GM23248 (cell line): ENCODE data around the gene DEDD2.

Experiments used
- EZH2 ChIP-seq: fragments of 200-600 bp; sonication (generic); IDR thresholded peaks from 2 replicates; pipeline ENCODE4 v1.6.1; 2018; ENCODE audit warnings: antibody characterized with exemption, mild to moderate bottlenecking; ENCODE audit not compliant: insufficient read depth, poor library complexity, severe bottlenecking
- EZH2phosphoT487 ChIP-seq: fragments of 200-600 bp; sonication (generic); IDR thresholded peaks from 2 replicates; pipeline ENCODE4 v1.6.1; 2018; ENCODE audit warnings: antibody characterized with exemption, moderate library complexity, mild to moderate bottlenecking, low read depth; ENCODE audit not compliant: insufficient read depth

DNA sequence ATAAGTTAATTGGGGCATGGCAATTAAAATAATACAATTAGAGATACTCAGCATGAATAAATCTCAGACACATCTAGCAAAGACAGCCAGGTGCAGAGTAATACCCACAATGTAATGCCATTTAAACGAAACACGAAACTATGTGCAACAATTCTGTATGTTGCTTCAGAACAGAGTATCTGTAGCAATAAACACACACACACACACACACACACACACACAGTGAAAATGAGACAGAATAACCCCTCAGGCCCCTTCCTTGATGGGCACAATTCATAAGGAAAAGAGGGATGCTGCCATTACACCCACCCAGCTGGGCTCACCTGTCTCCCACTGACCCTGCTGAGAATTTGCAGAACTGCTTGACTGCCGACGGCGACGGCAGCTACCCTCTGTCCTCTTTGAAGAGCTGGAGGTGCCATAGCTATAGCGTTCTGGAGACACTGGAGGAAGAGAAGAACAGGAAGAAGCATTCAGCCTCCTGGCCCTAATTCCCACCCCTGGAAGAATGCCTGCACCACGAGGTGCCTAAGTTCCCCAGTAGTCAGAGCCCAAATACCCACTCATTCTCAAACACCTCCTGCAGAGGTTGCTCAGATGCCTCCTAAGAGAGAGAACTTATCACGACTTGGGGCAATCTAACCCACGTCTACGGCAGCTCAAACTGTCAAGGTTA is 2.5 kb downstream of the DEDD2 start:
- TF ChIP-seq EZH2 (no peak), EZH2phosphoT487 (no peak)
